Stimulated activated CD4-positive, alpha-beta T cell treated with anti-CD3 and anti-CD28 coated beads, TNF-alpha, amount 100 ng/mL, for 48 hours (primary cell): ENCODE data around the gene PLEKHG5.
"Not testable (repeated sequence)": the region's sequence is repeated elsewhere in the genome, so short reads cannot be mapped to it uniquely, and the experiment has no call there.

Experiments
- DNase-seq, 3 donors: peaks; one replicate each; pipeline ENCODE4 v3.0.0-alpha.2; 2020; ENCODE audit warnings: low read depth in 3 of 3

The PLEKHG5 gene

DNA sequence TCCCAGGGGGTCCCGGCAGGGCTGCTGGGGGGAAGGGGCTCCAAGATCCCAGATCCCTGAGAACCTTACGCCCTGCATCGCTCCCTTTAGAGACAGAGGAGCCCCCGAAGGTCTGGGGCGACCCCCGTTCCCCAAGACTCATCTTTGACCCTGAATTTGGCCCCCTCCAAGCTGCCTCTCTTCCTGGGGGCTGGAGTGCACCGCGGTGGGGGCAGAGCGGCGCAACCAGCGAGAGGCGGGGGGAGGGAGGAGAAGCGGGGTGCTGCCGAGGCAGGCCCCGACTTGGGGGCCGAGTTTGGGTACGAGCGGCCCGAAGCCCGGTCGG is 5.4 kb upstream of the PLEKHG5 start:
- no peak for DNase-seq

DNA sequence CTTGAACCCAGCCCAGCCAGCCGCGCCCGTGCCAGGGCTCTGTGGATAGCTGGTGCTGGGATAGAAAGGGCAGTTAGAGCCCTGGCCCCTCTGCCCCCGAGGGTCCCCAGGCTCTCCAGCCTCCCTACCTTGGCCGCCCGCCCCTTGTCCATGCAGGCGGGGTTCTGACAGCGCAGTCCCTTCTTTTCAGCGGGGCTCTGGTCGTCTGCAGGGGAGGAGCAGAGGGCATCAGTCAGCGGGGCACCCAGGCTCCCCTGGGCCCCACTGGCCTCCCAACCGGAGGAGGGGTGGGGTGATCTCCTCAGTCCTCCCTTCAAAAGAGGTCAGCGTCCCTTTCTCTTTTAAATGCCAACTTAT is 4.9 kb upstream of the PLEKHG5 start:
- no peak for DNase-seq

DNA sequence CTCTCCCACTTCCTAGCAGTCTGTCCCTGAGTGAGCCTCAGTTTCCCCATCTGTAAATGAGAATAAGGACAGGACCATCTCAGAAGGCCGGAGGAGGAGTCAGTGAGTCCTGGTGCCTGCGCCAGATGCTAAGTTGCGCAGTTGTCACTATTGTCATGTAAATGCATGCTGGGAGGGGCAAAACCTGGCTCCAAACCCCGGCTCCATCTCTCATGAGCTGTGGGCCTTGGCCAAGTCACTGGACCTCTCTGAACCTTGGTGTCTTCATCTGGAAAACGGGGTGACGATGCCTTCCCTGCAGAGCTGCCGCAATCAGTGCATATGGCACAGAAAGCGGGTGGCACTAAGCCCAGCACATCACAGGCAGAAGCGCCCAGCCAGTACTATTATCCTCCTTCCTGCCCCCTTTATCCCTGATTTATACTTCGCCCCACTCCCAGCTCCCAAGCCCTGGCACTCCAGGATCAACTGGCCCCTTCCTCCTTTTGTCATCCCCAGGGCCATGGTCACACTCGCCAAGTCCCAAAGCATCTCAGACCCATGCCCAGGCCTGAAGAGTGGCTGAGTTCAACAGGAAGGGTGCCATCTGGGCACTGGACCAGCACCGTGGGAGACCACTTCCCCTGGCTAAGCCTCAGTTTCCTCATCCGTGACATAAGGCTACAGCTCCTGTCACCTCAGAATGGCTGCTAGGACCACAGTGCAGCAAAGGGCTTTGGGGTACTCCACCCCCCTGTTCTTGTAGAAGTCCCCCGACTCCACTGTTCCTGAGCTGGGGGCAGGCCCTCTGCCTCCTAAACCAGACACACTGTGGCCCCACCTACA is 4.3 kb upstream of the PLEKHG5 start:
- no peak for DNase-seq

DNA sequence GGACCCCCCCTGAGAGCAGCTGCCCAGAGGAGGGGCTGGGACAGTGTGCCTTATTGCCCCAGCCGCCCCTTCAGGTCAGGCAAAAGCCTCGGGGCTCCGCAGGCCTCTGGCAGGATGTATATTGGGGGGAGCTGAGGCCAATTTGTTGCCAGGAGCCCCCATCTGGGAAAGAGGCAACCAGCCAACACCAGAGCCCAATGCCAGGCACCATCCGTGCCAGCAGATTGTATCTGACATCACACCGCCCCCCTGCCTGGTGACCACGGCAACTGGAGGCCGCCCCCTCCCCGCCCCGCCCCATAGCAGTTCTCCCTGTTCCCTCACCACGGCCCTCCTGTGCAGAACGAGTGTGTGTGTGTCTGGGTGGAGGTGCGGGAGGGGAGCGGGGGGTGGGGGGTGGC is 3.6 kb upstream of the PLEKHG5 start:
- DNase-seq = no peak

DNA sequence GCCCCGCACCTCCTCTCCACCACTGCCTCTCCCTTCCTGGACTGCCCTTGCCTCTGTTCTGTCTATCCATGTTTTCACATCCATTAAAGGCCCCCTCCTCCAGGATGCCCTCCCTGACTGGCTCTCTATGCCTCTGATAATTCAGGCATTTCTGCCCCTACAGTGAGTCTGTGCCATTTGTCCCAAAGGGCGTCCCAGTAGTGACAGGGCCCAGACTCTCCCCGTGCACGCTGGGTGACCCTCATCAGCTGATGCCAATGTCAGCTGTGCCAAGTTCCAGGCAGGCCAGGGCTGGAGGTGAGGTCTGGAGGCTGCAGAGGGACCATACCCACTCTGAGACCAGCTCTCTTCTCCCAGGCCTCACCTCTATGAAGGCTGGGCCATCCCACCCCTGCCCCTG is 3.2 kb upstream of the PLEKHG5 start:
- DNase-seq = no peak

DNA sequence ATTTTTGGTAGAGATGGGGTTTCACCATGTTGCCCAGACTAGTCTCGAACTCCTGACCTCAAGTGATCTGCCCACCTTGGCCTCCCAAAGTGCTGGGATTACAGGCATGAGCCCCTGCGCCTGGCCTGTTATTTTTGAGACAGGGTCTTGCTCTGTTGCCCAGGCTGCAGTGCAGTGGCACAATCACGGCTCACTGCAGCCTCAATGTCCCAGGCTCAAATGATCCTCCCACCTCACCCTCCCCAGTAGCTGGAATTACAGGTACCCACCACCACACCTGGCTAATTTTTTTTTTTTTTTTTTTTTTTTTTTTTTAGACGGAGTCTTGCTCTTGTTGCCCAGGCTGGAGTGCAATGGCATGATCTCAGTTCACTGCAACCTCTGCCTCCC is 2.4 kb upstream of the PLEKHG5 start:
- not testable (repeated sequence) for DNase-seq

DNA sequence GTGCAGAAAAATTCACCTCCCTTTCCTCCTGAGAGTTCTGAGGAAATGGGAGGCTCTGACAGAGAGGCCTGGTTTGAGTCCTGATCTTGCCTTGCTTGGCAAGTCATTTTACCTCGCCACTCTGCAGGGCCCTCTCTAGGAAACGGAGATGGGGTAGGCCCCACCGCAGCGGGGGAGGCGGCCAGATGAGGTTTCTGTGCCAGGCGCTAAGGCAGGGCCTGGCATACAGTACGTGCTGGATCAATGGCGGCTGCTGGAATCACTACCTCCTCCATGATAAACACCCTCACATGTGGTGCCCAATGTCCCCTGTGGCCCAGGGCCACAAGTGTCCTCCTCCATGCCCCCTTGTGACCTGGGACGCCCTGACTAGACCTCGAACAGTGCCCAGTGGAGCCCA is 499 bp upstream of the PLEKHG5 start:
- no peak for DNase-seq

DNA sequence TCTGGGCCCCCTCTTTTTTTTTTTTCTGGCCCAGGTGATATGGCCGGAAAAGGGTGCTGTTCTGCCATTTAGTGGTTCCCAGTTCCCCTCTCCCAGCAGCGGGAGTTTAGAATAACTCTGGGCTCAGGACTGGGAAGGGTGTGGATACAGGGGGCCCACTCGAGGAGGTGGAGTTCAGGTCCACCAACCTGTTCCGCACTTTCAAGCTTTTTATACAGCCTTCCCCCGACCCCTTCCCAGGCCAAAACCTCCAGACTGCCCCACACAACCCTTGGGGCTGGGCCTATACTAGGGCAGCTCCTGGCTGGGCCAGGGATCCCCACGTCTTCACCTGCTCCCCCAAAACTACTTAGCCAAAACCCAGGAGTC is 402 bp downstream of the PLEKHG5 start:
- no peak for DNase-seq

DNA sequence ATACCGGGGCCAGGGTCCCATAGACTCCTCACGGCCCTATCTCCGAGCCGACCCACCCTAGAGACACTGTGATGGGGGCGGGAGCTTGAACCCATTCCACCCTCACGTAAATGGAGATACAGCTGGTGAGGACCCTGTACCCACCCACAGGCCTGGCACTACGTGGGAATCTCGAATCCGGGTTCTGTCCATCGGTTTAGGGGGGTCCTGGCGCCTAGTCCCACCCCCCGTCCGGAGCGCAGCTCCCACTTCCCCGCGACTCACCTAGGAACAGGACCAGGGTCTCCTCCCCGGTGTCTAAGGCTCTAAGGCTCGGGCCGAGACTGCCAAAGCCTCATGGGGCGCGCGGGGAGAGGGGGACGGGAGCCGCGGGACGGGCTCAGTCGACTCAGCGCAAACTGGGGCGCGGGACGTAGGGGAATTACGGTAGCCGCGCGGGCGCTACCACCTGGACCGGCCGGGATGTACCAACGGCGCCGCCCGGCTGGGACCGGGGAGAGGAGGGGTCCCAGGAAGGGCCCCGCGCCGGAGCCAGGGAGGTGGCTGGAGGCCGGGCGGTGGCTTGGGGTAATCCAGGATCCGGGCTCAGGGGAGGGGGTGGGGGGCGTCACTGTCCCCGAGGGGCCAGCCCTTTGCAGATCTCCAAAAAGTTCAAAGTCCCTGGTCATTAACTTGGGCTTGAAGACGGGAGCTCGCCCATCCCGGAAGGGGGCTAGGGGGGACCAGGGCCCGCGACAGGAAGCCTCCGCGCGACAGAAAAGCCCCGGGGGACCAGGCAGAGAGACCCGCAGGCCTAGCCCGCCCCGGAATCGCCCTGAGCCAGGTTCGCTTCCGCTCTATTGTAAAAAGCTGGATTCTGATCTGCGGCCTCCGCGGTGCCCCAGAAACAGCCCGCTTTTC is 1.0 kb downstream of the PLEKHG5 start:
- DNase-seq = peak; percentile 39 to 56 (median 52)

DNA sequence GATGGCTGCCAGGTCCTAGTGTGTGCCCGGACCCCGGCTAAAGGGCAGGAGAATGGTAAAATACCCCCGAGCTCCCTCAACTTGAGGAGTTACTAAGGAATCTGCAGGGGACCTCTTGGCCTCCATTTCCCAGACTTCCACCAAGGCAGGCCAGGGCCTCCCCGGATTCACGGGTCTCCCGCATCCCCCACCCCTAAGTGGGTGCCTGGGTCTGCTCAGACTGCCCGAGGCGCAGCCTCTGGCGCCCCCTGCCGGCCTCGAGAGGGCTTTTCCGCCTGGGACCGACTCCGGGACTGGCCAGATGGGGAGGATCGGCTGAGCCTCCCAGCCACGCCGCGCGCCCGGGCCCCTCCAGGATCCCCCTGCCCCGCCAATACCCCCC is 1.7 kb downstream of the PLEKHG5 start:
- DNase-seq = peak; percentile 66 to 74 (median 72)

DNA sequence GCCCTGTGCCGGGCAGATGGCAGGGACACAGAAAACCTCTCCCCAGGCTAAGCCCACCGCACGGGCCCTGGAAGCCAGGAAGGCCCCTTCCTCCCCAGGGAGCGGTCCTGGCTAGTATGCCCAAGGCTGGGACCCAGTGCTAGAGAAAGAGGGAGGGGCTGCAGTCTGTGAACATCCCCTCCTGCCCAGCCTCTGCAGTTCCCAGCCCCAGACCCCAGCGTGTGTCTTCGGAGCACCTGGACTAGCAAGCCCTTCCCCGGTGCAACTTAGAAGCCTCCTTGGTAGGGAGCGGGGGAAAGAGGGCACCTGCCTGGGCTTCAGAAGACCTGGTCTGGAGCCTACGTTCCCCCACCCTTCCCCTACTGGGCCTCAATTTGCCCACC is 2.1 kb downstream of the PLEKHG5 start:
- no peak for DNase-seq

DNA sequence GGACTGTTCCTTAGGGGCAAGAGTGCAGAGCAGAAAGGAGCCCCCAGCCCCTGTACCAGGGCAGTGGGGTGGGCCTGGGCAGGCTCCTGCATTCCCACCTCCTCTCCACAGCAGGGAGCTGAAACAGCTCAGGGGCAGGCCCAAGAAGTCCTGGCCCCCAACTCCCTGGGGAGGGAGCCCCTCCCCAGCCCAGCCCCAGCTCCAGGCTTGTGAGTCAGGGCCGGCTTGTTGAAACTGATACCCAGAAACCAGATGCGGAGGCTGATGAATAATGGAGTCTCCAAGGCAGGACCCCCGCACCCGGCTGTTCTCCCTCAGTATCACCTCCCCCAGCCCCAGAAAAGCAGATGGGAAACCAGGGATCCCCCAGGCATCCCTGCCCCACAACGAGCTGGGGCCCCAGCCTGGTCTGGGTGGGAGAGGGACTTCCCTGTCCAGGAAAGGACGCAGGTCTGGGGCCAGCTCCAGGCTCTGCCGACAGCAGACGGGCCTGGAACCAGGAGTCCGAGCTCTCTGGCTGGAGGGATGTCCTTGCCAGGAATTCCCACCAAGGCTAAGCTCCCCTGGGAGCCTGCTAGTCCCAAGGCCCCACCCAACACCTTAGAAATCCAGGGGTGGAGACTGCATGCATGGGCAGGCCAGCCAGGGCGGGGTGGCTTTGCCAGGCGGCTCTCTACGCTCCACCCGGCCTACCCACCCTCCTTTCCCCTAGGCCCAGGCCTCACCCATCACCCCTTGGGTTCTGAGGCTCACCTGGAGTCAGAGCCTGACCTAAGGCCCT is 2.7 kb downstream of the PLEKHG5 start:
- no peak for DNase-seq

DNA sequence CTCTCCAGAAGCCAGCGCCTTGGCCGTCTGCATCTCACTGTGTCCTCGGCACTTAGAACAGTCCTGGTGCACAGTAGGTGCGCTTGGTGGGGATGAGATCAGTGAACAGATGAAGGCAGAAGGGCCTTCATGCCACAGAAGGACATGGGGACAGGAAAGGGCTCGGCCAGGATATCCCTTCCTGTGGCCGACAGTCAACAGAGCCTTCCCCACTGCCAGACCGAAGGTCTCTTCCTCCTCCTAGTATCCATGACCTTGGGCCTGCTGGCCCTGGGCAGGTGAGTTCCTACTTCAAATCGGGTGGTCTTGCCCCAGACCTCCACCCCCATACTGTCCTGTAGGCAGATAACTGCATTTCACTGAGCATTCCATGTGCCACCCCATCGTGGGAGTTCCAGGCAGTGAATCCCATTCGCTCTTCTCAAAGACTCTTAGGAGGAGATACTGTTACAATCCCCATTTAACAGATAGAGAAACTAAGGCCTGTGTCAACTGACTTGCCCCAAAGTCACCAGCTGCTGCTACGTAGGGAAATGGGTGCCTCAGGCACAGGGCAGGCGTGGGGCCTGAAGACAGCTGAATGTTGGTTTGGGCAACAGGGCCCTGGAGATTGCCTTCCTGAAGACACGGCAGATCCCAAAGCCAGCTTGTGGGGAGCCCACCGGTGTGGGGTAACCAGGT is 3.5 kb downstream of the PLEKHG5 start:
- no peak for DNase-seq

DNA sequence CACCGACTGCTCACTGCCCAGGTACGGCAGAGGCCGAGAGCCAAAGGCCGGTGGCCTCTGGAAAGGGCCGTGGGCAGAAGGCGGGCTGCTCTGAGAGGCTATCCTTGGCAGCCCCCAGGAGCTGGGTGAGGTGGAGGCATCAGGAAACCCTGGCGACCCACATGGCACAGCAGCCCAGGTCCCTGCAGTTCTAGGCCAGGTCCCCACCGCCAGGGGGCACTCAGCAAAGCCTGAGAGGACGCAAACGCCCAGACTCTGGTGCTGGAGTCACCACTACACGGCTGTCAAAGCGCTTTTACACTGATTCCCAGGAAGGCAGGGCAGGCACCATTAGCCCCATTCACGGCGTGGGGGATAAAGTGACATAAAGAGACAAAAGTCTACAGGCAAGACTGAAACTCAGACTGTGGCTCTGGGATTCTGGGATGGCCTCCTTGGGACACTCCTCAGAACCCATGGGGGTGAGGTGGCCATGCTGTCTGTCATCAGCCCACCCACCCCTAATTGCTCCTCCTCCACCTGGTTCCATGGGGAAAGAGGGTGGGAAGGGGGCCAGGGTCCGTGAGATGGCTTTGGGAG is 4.9 kb downstream of the PLEKHG5 start:
- DNase-seq = peak; percentile 77 to 89 (median 77)

DNA sequence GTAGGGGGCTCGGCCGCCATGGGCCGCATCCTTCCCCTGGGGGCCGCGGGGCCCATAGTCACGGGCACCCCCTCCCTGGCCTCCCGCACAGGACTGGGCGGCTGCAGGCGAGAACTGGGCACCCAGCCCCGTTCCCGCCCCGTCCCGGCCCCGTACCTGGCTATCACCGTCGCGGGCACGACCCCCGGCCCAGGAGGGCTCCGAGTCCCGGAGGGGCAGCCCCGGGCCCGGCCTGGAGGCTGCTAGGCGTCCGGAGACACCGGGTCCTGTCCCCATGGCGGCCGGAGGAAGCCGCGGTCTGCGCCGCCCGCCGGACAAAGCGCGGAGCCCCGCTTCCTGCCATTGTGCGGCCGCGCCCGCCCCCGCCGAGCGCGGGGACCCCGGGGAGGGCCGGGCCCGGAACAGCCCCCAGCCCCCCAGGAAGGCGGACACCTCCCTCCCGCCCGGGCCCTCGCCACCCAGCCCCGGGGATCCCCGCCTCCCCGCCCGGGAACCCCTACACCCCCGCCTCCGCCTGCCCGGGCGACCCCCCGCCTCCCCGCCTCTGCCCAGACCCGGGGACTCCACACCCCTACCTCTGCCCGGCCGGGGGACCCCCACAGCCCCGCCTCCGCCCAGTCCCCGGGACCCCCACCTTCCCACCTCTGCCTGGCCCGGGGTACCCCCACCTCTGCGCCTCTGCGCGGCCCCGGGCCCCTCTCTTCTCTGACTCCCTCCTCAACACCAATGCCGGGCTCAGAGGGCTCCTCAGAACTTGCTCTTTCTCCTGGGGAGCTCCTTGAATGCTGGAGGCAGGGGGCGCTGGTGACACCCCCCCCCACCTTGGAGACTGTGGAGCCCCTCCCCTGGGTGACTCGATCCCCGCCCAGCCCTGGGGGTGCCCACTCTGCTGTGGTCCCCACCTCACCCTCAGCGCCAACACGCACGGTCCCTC is 6.0 kb downstream of the PLEKHG5 start:
- DNase-seq = no peak

DNA sequence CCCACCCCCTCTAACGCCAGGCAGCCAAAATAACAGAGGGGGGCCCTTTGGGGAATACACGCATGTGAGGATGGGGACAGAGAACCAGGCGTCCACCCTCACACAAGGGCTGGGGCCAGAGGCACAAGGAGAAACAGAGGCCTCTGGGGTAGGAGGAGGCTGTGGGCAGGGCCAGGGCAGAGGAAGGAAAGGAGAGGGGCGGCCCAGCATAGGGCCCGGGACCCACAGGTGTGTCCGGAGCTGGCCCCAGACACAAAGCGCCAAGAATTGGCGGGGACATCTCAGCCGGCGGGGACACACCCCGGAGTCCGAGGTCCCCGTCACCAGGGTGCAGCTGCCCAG is 6.7 kb downstream of the PLEKHG5 start:
- no peak for DNase-seq

DNA sequence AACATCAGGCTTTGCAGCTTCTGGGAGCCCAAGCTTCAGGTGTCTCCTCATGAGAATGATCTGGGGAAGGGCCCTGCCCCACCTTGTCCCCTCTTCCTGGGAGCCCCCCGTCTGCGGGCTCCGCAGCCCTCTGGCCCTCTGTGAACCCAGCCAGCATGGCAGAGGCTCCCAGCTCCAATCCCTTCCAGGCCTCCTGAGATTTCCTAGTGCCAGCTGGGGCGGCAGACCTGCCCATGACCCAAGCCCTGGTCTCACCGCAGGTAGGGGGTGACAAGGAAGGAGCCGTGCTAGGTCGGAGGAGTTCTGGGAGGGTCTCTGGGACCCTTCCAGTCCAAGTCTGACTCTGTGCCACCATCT is 7.7 kb downstream of the PLEKHG5 start:
- DNase-seq = no peak

DNA sequence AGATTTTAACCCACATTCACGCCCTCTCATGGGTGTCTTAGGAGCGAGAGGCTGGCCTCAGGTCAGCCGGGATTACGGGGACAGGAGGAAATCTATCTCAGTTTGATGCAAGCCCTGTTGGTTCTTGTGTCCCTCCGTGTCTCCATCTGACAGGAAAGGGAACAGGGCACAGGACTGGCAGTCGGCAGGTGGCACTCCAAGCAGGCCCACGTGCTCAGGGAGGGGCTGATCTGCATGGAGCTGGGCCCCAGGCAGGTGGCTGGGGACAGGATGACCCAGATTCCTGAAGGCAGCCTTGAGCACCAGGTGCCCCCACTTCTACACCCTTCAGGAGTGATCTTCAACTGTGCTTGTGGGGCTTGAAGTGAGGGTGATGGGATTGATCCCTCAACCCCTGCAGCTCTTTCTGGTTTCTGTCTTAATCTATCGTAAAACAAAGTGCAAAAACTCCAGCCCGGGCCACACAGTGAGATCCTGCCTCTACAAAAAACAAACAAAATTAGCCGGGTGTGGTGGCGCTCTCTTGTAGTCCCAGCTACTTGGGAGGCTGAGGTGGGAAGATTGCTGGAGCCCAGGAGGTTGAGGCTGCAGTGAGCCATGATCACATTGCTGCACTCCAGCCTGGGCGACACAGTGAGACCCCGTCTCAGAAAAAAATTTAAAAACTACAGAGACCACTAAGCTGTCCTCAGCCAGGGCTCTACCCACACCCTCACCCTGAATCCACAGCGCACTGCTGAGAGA is 8.3 kb downstream of the PLEKHG5 start:
- no peak for DNase-seq

DNA sequence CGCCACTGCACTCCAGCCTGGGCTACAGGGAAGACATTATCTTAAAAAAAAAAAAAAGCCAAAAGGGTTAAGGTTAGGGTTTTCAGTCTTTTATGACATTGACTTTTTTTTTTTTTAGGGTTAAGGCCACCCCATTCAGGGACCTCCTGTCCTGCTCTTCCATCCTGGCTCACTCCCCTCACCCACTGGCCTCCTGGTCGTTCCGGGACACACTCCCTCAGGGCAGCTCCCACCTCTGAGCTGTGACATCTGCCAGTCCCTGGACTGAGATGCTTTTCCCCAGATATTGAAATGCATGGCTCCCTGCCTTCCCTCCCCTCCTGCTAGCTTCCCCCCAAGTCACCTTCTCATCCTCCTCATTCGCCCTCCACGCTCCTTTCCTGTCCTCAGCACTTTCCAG is 9.6 kb downstream of the PLEKHG5 start:
- no peak for DNase-seq
